GM21360 (cell line): ENCODE data around the gene HEXIM1.

ENCODE experiments used
- ATAC-seq: cut with Tn5 transposase; IDR thresholded peaks from one replicate; pipeline ENCODE4 v1.9.1; 2021; ENCODE audit warnings: mild to moderate bottlenecking, moderate library complexity; ENCODE audit not compliant: unreplicated experiment

HEXIM1 gene

GRCh38 chr17:45144199-45145034 lies 3.9 kb upstream of the HEXIM1 start:
- ATAC-seq = no peak

- ATAC-seq = no peak
These were observed 3.3 kb upstream of the HEXIM1 start for GRCh38 chr17:45145035-45145389.

- ATAC-seq = no peak
These were observed 2.1 kb upstream of the HEXIM1 start for GRCh38 chr17:45146166-45146565.

- no peak for ATAC-seq
These were observed 1.7 kb upstream of the HEXIM1 start for GRCh38 chr17:45146592-45146889.

GRCh38 chr17:45146890-45147580 lies 1.2 kb upstream of the HEXIM1 start:
- no peak for ATAC-seq

GRCh38 chr17:45147581-45148182 lies 593 bp upstream of the HEXIM1 start:
- ATAC-seq = no peak

GRCh38 chr17:45149037-45149668 lies 878 bp downstream of the HEXIM1 start:
- peak; percentile 26 for ATAC-seq

- ATAC-seq = peak; percentile 1
These were observed 1.7 kb downstream of the HEXIM1 start for GRCh38 chr17:45149669-45150664.

- no peak for ATAC-seq
These were observed 2.9 kb downstream of the HEXIM1 start for GRCh38 chr17:45150911-45151809.

GRCh38 chr17:45155029-45155428 lies 6.8 kb downstream of the HEXIM1 start:
- no peak for ATAC-seq

GRCh38 chr17:45155483-45155882 lies 7.2 kb downstream of the HEXIM1 start:
- no peak for ATAC-seq

- no peak for ATAC-seq
These were observed 8.0 kb downstream of the HEXIM1 start for GRCh38 chr17:45156242-45156641.

- peak; percentile 8 for ATAC-seq
These were observed 12.4 kb downstream of the HEXIM1 start for GRCh38 chr17:45160447-45161287.

- peak; percentile 87 for ATAC-seq
These were observed 13.2 kb downstream of the HEXIM1 start, which contains the start of gene HEXIM2 for GRCh38 chr17:45161288-45162024. HEXIM2 (plus strand) TSS chr17:45161875; CDS start chr17:45162794, 919 bp downstream.

- ATAC-seq = no peak
These were observed 13.9 kb downstream of the HEXIM1 start for GRCh38 chr17:45162025-45162687.

GRCh38 chr17:45164734-45165269 lies 16.5 kb downstream of the HEXIM1 start:
- ATAC-seq = no peak
